SK-N-SH treated with all-trans-retinoic acid at 6 μM for 48 hours (cell line): ENCODE results near the gene EVI2B.

Experiments
- ATAC-seq: fragments of 200-7000 bp; cut with Tn5 transposase; 3 replicates; pipeline ENCODE4 v1.9.1; 2020; ENCODE audit warnings: mild to moderate bottlenecking, moderate library complexity
- ARNTL ChIP-seq: fragments of 450-650 bp; formaldehyde crosslinking; IDR thresholded peaks from 2 replicates; pipeline ENCODE4 v1.5.0; 2020; ENCODE audit warnings: low read depth, mild to moderate bottlenecking, moderate library complexity, borderline replicate concordance
- BACH2 ChIP-seq: fragments of 250-450 bp; sonication (Bioruptor Pico); IDR thresholded peaks from 2 replicates; pipeline ENCODE4 v1.9.0; 2021; ENCODE audit warnings: mild to moderate bottlenecking, borderline replicate concordance
- CSDC2 ChIP-seq: fragments of 250-450 bp; sonication (Bioruptor Pico); IDR thresholded peaks from 2 replicates; pipeline ENCODE4 v1.5.0; 2020; ENCODE audit warnings: mild to moderate bottlenecking, moderate library complexity
- ESRRG ChIP-seq: fragments of 250-450 bp; sonication (Bioruptor Pico); IDR thresholded peaks from 2 replicates; pipeline ENCODE4 v1.6.1; 2021; ENCODE audit warnings: mild to moderate bottlenecking
- GLIS3 ChIP-seq: fragments of 250-450 bp; sonication (Bioruptor Pico); IDR thresholded peaks from 2 replicates; pipeline ENCODE4 v1.5.0; 2020; ENCODE audit warnings: mild to moderate bottlenecking, moderate library complexity
- ISL1 ChIP-seq: fragments of 250-450 bp; sonication (Bioruptor Pico); IDR thresholded peaks from 2 replicates; pipeline ENCODE4 v2.1.2; 2022; ENCODE audit warnings: mild to moderate bottlenecking, moderate library complexity
- OSR1 ChIP-seq: fragments of 250-450 bp; sonication (Bioruptor Pico); IDR thresholded peaks from 2 replicates; pipeline ENCODE4 v1.8.0; 2022; ENCODE audit warnings: moderate library complexity, mild to moderate bottlenecking, inconsistent platforms
- PPARA ChIP-seq: fragments of 250-450 bp; sonication (Bioruptor Pico); IDR thresholded peaks from 2 replicates; pipeline ENCODE4 v1.5.0; 2020; ENCODE audit warnings: mild to moderate bottlenecking, borderline replicate concordance
- RARB ChIP-seq: fragments of 250-450 bp; sonication (Bioruptor Pico); IDR thresholded peaks from 2 replicates; pipeline ENCODE4 v1.8.0; 2021; ENCODE audit warnings: mild to moderate bottlenecking, moderate library complexity
- SNAI2 ChIP-seq: fragments of 250-450 bp; sonication (Bioruptor Pico); IDR thresholded peaks from 2 replicates; pipeline ENCODE4 v1.5.0; 2020; ENCODE audit warnings: mild to moderate bottlenecking, moderate library complexity
- TCF4 ChIP-seq: fragments of 250-450 bp; sonication (Bioruptor Pico); IDR thresholded peaks from 2 replicates; pipeline ENCODE4 v1.8.0; 2021; ENCODE audit warnings: mild to moderate bottlenecking, moderate library complexity, borderline replicate concordance
- TOX ChIP-seq: fragments of 250-450 bp; sonication (Bioruptor Pico); IDR thresholded peaks from 2 replicates; pipeline ENCODE4 v1.8.0; 2021; ENCODE audit warnings: mild to moderate bottlenecking, moderate library complexity, borderline replicate concordance
- ZC3H10 ChIP-seq: fragments of 250-450 bp; sonication (Bioruptor Pico); IDR thresholded peaks from 2 replicates; pipeline ENCODE4 v1.5.1; 2021; ENCODE audit warnings: mild to moderate bottlenecking, moderate library complexity
- ZFP3 ChIP-seq: fragments of 250-450 bp; sonication (Bioruptor Pico); IDR thresholded peaks from 2 replicates; pipeline ENCODE4 v1.5.0; 2020; ENCODE audit warnings: mild to moderate bottlenecking, moderate library complexity
- ZFP30 ChIP-seq: fragments of 450-650 bp; formaldehyde crosslinking; IDR thresholded peaks from 2 replicates; pipeline ENCODE4 v1.5.0; 2022; ENCODE audit warnings: mild to moderate bottlenecking, moderate library complexity
- ZNF565 ChIP-seq: fragments of 450-650 bp; formaldehyde crosslinking; conservative IDR thresholded peaks from 2 replicates; pipeline ENCODE4 v1.5.0; 2020; ENCODE audit warnings: low read depth, mild to moderate bottlenecking, moderate library complexity
- ZNF70 ChIP-seq: fragments of 450-650 bp; formaldehyde crosslinking; IDR thresholded peaks from 2 replicates; pipeline ENCODE4 v1.5.0; 2020; ENCODE audit warnings: mild to moderate bottlenecking, moderate library complexity
- ZNF8 ChIP-seq: fragments of 450-650 bp; formaldehyde crosslinking; IDR thresholded peaks from 2 replicates; pipeline ENCODE4 v1.5.0; 2020; ENCODE audit warnings: mild to moderate bottlenecking, moderate library complexity
- TF ChIP-seq, protein P1 (sequence below): fragments of 250-450 bp; sonication (Bioruptor Pico); IDR thresholded peaks from 2 replicates; pipeline ENCODE4 v1.8.0; 2021; ENCODE audit warnings: low read depth, mild to moderate bottlenecking, moderate library complexity, borderline replicate concordance
- TF ChIP-seq, protein P2 (sequence below): fragments of 250-450 bp; sonication (Bioruptor Pico); IDR thresholded peaks from 2 replicates; pipeline ENCODE4 v1.5.1; 2020; ENCODE audit warnings: low read depth, mild to moderate bottlenecking, moderate library complexity
- TF ChIP-seq, protein P3 (sequence below): fragments of 250-450 bp; sonication (Bioruptor Pico); IDR thresholded peaks from 2 replicates; pipeline ENCODE4 v1.5.1; 2021; ENCODE audit warnings: mild to moderate bottlenecking, moderate library complexity
- TF ChIP-seq, protein P4 (sequence below): fragments of 250-450 bp; sonication (Bioruptor Pico); IDR thresholded peaks from 2 replicates; pipeline ENCODE4 v1.8.0; 2020; ENCODE audit warnings: mild to moderate bottlenecking, moderate library complexity, borderline replicate concordance

The EVI2B gene

DNA sequence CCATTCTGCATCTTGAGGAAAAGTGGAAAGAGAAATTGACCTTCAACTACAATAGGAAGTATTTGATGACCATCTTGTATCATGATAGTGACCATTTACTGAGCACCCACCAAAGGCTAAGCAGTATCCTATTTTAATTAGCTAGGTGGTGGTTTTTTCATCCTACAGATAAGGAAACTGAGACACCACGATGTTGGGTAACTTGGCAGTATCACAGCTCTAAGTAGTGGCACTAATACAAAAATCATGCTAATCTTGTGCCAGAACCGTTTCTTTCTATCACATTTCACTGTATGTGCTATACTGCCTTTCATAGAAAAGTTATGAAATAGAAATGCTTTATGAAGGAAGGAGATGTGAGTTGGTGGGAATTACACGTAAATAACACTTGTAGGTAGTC lies 2.3 kb downstream of the EVI2B start (continued):
- no peak for TF ChIP-seq ARNTL (CRISPR knock-in tag)
- TF ChIP-seq ZNF565 (CRISPR knock-in tag), result no peak
- no peak for TF ChIP-seq ESRRG
- TF ChIP-seq RARB (CRISPR knock-in tag), result no peak
- TF ChIP-seq, protein P1, sequence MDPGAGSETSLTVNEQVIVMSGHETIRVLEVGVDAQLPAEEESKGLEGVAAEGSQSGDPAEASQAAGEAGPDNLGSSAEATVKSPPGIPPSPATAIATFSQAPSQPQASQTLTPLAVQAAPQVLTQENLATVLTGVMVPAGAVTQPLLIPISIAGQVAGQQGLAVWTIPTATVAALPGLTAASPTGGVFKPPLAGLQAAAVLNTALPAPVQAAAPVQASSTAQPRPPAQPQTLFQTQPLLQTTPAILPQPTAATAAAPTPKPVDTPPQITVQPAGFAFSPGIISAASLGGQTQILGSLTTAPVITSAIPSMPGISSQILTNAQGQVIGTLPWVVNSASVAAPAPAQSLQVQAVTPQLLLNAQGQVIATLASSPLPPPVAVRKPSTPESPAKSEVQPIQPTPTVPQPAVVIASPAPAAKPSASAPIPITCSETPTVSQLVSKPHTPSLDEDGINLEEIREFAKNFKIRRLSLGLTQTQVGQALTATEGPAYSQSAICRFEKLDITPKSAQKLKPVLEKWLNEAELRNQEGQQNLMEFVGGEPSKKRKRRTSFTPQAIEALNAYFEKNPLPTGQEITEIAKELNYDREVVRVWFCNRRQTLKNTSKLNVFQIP (CRISPR knock-in tag), result no peak
- TF ChIP-seq ZNF70 (CRISPR knock-in tag), result no peak

DNA sequence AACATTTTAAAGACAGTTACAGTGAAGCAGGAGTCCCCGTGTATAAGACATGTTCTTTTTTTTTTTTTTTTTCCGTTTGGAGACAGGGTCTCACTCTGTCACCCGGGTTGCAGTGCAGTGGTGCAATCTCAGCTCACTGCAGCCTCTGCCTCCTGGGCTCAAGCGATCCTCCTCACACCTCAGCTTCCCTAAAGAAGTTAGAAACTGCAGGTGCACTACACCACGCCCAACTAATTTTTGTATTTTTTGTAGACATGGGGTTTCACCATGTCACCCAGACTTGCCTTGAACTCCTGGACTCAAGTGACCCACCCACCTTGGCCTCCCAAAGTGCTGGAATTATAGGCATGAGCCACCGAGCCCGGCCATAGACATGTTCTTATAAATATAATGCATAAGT lies 3.0 kb downstream of the EVI2B start:
- ATAC-seq, result no peak

DNA sequence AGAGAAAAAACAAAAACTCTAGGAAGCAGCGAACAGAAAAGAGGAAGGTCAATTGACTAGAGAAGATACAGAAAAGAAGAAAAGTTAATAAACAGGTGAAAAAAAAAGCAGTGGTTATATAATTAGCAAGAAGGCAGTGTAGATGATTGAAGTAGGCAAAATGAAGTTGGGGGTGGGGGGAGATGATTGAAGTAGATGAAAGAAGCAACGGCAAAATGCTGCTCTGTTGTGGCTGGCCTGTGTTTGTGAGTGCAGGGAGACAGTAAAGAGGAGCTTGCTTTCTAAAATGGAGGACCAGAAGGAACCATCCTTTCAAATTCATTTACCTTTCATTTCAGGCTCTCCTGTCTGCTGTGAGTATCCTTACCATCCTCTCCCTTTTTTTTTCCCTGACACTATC lies 3.6 kb downstream of the EVI2B start:
- TF ChIP-seq TCF4 (CRISPR knock-in tag) (no peak), BACH2 (CRISPR knock-in tag) (no peak), GLIS3 (no peak), OSR1 (no peak), ZC3H10 (CRISPR knock-in tag) (no peak), SNAI2 (no peak), RARB (CRISPR knock-in tag) (no peak), TOX (CRISPR knock-in tag) (no peak), ARNTL (CRISPR knock-in tag) (no peak), ESRRG (no peak)
- TF ChIP-seq, protein P2, sequence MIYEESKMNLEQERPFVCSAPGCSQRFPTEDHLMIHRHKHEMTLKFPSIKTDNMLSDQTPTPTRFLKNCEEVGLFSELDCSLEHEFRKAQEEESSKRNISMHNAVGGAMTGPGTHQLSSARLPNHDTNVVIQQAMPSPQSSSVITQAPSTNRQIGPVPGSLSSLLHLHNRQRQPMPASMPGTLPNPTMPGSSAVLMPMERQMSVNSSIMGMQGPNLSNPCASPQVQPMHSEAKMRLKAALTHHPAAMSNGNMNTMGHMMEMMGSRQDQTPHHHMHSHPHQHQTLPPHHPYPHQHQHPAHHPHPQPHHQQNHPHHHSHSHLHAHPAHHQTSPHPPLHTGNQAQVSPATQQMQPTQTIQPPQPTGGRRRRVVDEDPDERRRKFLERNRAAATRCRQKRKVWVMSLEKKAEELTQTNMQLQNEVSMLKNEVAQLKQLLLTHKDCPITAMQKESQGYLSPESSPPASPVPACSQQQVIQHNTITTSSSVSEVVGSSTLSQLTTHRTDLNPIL (CRISPR knock-in tag), result no peak
- TF ChIP-seq, protein P1 (CRISPR knock-in tag), result no peak
- ATAC-seq, result no peak

More for the DNA sequence above, 3.0 kb downstream of the EVI2B start:
- TF ChIP-seq, protein P2 (CRISPR knock-in tag), result no peak
- no peak for TF ChIP-seq TOX (CRISPR knock-in tag)
- TF ChIP-seq, protein P3, sequence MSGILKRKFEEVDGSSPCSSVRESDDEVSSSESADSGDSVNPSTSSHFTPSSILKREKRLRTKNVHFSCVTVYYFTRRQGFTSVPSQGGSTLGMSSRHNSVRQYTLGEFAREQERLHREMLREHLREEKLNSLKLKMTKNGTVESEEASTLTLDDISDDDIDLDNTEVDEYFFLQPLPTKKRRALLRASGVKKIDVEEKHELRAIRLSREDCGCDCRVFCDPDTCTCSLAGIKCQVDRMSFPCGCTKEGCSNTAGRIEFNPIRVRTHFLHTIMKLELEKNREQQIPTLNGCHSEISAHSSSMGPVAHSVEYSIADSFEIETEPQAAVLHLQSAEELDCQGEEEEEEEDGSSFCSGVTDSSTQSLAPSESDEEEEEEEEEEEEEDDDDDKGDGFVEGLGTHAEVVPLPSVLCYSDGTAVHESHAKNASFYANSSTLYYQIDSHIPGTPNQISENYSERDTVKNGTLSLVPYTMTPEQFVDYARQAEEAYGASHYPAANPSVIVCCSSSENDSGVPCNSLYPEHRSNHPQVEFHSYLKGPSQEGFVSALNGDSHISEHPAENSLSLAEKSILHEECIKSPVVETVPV (CRISPR knock-in tag), result no peak
- no peak for TF ChIP-seq ZNF70 (CRISPR knock-in tag)
- TF ChIP-seq, protein P4, sequence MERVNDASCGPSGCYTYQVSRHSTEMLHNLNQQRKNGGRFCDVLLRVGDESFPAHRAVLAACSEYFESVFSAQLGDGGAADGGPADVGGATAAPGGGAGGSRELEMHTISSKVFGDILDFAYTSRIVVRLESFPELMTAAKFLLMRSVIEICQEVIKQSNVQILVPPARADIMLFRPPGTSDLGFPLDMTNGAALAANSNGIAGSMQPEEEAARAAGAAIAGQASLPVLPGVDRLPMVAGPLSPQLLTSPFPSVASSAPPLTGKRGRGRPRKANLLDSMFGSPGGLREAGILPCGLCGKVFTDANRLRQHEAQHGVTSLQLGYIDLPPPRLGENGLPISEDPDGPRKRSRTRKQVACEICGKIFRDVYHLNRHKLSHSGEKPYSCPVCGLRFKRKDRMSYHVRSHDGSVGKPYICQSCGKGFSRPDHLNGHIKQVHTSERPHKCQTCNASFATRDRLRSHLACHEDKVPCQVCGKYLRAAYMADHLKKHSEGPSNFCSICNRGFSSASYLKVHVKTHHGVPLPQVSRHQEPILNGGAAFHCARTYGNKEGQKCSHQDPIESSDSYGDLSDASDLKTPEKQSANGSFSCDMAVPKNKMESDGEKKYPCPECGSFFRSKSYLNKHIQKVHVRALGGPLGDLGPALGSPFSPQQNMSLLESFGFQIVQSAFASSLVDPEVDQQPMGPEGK, result no peak
- TF ChIP-seq ZNF8 (CRISPR knock-in tag), result no peak
- TF ChIP-seq ZFP3 (CRISPR knock-in tag), result no peak
- TF ChIP-seq, all 23 proteins: peak for 0

DNA sequence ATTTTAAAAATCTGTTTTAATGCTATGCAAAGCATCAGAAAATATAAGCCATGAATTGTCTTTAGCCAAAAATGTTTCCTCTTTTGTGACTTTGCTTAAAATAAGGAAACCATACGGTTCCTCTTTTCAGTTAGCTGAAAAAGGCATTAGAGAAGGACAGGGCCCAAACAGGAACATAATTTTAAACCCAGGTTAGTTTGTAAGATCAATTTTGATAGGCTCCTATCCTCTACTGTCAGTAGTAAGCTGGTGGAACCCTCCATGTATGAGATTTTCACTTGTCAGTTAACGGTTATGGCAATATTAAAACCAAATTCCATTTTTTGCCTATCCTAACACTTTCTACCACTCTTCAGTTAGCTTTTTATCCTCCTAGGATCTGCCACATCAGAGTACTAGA lies 4.3 kb downstream of the EVI2B start:
- no peak for ATAC-seq
- no peak for TF ChIP-seq CSDC2
- TF ChIP-seq ZNF565 (CRISPR knock-in tag), result no peak
- TF ChIP-seq ARNTL (CRISPR knock-in tag), result no peak
- no peak for TF ChIP-seq GLIS3
- no peak for TF ChIP-seq ZNF70 (CRISPR knock-in tag)
- no peak for TF ChIP-seq ESRRG
- no peak for TF ChIP-seq TCF4 (CRISPR knock-in tag)
- no peak for TF ChIP-seq ISL1 (CRISPR knock-in tag)
- no peak for TF ChIP-seq BACH2 (CRISPR knock-in tag)
- TF ChIP-seq SNAI2, result no peak
- TF ChIP-seq, protein P3 (CRISPR knock-in tag), result no peak
- TF ChIP-seq ZFP3 (CRISPR knock-in tag), result no peak
- no peak for TF ChIP-seq RARB (CRISPR knock-in tag)
- TF ChIP-seq ZFP30 (CRISPR knock-in tag), result no peak
- no peak for TF ChIP-seq PPARA (CRISPR knock-in tag)
- TF ChIP-seq, protein P4, result no peak
